Activated CD4-positive, alpha-beta T cell treated with anti-CD3 and anti-CD28 coated beads, Interleukin-2, amount 50 U/mL, for 1 hour (primary cell): ENCODE results near the gene NGEF.
"Not testable (repeated sequence)": the region's sequence is repeated elsewhere in the genome, so short reads cannot be mapped to it uniquely, and the experiment has no call there.

Source experiments
- DNase-seq: peaks from one replicate; pipeline ENCODE4 v3.0.0-alpha.2; 2020

NGEF gene

DNA sequence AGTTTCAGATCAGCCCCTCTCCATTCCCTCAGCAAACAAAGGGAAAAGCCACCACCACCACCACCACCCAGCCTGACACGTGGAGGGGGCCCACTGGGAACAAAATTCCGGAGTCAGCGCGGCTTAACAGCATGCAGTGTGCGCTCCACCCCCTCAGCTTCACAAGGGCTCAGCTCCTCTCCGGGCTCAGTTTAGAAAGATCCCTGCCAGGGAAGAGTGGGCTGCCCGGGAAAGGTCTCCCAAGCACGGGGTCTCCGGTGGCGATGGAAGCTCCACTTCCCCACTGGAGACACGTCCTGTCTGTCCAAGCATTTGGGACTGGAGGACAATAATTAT is 87.3 kb downstream of the NGEF start:
- DNase-seq, result no peak

DNA sequence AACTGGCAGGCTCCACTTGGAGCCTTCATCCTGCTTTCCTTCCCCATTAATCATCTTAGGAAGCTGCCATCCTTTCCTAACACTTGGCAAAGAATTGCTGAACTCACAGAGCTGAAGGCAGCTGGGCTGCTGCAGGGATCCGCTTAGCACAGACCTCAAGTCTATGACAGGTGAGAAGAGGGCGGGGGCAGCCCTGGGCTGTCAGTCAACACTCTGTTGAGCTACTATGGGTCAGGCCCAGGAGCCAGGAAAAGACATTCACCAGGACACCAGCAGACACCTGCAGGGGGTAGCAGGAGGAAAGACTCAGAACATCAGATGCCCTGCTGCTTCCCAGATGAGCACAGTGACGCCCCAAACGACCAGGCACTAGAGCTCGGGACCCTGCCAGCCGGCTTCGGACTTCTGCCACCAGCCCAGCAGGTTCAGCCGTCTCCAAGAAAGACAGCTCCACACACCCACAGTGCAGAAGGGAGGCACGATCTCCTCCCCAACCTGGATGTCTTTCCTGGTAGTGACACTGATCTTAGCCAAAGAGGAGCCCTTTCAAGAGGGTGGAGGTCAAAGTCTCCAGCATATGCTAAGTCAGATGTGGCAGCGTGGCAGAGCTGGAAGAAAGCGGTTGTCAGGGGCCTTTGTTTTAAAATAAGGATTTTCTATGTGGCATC is 87.8 kb downstream of the NGEF start:
- no peak for DNase-seq

DNA sequence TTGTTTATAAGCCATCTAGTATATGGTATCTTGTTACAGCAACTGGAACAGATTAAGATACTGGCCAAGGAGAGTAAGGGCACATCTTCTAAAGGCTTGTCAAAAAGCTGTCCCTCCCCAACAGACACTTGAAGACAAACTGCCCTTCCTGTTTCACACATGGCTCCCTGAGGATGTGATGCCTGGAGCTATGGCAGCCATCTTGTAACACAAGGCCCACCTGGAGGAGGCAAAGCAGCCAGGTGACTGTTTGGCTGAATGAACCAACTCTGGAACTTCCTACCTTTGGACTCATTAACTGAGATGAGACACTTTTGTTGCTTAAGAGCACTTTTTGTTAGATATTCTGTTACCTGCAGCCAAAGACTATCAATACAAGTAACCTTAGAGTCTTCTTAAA is 88.6 kb downstream of the NGEF start:
- no peak for DNase-seq

DNA sequence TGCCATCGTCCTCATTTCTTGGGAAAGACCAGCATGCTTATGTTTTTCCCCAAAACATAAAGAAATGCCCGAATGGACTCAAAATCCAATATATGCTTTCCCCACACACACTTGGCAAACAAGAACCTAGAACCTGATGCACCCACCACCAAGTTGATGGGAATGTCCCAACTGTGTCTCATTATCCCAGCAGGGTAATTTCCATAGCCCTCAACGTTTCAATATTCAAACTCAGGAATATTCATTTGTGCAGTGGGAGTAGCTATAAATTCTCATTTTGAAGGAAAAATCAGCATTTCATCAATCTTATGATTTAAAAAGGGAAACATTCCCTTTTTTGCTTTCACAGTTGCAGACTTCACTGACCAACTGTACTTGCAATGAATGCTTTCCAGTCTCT is 92.3 kb downstream of the NGEF start:
- DNase-seq, result no peak

DNA sequence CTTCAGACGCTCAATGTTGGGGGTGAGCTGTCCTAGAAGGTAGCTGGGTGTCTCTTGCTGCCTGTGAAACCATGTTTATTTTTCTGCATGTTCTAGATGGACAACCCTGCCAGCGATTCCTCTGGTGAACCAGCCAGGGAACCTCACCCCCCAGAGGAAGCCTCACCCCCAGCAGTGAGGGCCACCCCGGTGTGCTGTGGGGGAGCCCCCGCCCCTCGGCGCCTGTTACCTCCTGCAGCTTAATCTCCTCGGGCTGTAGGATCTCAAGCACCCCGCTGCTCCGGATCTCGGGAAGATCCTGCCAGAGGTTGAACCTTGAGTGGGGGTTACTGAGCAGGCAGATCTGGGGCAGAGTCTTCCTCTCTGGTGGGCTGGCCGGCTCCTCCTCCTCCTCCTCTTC is 93.0 kb downstream of the NGEF start:
- no peak for DNase-seq

DNA sequence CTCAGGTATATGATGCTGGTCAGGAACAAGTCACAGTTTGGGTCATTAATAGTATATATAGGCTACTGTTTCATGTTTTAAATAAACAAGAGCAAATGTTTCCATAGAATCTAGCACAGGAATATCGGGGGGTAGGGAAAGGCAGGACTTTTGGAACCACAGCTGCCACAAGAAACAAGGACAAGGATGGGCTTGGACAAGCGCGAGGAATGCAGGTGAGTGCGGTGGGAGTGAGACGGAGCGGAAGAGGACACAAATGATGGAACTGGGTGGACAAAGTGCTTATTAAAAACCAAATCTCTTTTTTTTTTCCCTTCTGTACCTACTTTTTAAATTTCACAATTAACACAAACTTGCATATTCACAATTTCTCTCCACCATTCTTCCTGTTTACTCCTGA is 93.9 kb downstream of the NGEF start:
- no peak for DNase-seq

DNA sequence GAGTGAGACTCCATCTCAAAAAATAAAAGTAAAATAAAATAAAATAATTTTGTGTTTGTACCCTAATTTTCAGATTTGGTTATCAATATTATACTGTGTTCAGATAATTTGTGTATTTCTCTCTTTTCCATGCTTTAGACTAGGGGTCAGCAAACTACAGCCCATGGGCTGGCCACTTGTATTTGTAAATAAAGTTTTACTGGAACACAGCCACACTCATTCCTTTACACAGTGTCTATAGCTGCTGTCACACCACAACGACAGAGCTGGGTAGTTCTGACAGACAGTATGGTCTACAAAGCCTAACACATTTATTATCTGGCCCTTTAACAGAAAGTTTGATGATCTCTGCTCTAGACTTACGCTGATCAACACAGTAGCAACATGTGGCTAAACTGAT is 99.2 kb downstream of the NGEF start:
- no peak for DNase-seq

DNA sequence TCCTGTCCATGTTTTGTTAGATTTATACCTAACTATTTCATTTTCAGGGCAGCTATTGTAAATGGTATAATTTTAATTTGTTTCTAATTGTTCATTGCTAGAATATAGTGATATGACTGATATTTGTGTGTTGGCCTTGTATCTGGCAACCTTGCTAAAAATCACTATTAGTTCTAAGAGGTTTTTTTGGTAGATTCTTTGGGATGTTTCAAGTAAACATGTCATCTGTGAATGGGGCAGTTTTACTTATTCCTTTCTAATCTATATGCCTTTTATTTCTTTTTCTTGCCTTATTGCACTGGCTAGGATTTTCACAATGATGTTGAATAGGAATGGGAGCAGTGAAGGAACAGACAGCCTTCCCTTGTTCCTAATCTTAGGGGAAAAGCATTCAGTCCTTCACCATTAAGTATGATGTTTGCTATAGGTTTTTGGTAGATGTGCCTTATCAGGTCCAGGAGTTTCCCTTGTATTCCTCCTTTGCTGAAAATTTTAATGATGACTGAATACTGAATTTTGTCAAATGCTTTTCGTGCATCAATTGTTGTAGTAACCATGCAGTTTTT is 101.3 kb downstream of the NGEF start:
- no peak for DNase-seq

DNA sequence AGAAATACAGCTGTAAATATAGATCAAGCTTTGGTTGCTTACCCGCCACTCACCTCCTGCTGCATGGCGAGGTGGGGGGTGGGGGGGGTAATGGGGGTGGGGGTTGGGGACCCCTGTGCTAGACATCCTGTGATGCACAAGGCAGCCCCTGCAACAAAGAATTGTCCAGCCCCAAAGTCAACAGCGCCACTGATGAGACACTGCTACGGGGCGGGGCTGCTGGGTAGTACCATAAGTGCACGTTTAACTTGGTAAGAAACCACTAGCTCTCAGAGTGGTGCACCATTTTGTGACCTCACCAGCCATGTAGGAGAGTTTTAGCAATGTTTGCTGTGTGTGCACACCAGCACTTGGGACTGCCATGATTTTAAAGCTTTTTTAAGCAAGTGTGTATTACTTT is 102.7 kb downstream of the NGEF start:
- DNase-seq, result no peak

DNA sequence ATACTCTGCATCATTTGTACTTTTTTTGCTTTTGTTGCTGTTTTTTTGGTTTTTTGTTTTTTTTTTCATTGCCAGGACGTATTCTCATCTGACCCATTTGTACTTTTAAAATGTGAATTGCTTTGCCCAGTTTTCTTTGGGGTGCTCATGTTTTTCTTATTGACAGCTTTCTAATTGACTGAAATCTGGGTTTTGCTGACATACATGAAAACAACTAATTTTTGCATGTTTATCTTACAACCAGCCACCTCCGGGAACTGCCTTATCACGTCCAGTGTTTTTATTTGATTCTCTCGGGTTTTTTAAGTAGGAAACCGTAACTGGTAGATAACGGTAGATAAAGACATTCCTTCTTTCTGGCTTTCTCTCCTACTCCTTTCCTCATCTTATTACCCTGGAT is 104.4 kb downstream of the NGEF start:
- no peak for DNase-seq

DNA sequence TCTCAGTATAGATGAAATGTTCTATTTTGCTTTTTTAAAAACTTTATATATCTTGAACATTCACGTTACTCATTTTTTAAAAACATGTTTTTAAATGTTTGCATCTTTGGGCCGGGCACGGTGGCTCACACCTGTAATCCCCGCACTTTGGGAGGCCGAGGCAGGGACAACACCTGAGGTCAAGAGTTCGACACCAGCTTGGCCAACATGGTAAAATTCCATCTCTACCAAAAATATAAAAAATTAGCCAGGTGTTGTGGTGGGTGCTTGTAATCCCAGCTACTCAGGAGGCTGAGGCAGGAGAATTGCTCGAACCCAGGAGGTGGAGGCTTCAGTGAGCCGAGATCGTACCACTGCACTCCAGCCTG is 105.4 kb downstream of the NGEF start:
- DNase-seq, result not testable (repeated sequence)

DNA sequence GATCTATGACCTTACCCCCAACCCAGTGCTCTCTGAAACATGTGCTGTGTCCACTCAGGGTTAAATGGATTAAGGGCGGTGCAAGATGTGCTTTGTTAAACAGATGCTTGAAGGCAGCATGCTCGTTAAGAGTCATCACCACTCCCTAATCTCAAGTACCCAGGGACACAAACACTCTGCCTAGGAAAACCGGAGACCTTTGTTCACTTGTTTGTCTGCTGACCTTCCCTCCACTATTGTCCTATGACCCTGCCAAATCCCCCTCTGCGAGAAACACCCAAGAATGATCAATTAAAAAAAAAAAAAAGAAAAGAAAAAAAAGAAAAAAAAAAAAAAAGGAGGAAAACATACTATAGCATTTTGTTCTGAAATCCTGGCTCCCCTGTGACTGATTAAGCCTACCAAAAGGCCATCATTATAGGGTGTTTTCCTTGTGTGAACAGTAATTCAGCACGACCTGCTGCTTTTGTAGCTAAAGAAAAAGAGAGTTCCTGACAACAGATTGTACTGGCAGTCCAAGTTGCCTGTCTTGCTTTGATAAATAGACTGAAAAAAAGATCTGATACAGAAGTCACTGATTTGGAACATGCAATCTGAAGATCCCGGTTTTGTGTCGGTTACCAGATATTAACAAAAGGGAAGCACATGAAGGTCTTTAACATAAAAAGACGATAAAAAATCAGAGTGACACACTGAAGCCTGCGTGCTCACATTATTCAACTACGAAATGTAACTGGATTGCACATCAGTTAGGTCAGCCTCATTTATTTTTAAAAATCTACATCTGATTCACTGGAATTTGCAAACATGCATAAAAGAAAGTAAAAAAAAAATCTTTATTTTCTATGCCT is 106.0 kb downstream of the NGEF start:
- not testable (repeated sequence) for DNase-seq

DNA sequence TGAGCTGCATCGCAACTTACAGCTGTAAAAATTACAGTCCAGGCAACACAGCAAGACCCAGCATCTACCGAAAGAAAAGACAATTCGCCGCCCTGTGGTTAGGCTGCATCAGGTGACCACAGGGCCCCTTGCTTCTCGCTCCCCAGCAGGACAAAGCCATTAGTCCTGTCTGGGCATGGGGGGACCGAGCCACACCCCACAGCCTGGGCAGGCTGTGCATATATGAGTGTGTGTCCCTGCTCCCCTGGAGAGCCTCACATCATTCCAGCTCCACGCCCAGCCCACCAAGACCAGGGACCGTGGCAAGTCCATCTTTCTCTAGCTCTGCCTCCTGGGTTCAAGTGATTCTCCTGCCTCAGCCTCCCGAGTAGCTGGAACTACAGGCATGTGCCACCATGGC is 109.1 kb downstream of the NGEF start:
- DNase-seq, result no peak

DNA sequence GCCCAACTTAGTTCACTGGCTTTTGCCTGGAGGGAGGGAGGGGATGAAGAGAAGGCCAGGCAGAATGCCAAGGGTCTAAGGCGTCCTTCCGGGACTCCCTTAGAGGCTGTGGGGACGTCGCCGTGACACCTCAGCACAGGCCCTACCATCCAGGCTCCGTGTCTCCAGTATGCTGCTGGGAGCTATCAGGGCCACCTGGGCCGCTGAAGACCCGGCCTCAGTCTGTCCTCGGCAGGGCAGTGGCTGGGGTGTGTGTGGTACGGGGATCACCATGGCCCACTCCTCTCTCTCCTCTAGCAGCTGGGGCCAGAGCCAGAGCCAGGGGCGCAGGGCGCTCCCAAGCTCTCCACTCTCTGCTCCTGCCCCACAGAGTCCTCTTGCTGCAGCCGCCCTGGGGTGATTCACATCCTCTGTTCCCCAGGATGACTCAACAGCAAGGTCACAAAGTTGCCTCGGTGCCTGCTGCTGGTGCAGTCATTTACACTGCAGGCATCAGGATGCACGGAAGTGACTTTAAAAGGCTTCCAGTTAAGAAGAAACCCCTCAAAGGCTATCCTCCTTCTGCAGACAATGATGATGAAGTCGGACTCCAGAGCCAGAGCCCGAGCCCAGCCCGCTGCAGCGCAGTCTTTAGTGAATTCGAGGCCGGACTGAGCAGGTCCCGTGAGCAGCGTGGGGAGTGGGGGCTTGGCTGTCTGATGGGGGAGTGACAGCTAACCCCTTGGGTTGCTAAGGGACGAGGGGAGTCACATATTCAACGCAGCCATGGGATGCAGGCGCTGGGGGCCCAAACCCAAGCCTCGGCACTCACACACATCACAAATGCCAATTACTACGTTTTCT is 111.1 kb downstream of the NGEF start:
- no peak for DNase-seq

DNA sequence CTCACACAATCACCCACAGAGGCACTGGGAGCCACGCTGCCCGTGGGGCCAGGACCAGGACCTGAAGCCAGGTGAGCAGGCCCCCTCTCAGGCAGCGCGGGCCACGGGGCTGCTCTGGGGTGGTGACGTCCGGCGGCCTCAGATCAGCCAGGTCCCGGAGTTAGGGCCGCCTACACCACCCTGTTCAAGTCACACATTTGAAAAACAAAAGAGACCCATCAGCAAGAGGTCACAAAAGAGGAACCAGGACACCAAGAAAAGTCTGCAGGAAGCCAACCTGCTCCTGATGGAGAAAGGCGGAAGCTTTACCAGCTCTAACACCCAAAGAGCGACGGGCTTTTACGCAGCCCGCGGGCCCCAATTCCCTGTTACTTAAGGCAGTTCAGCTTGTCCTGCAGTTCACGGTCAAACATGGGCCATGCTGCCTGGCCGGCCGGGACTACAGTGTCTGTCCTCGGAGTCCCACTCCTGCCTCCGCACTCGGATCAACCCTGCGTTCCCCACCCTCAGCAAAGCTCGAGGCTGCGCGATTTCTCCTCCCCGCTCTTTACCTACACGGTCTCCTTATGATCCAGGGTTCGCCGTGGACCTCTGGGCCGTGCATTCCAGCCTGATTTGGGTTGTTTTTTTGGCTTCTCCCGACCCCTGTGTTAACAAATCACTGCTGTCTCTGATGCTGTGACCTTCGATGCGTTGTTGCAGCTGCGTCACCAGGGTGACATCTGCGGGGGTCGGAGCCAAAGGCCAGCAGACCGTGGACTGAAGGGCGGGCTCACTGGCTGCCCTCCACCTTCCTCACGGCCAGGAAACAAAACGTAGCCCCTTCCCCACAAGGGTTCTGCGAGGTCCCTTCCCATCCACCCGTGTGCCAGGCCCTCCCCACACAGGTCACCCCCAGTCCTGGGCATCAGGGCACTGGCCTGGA is 112.0 kb downstream of the NGEF start:
- DNase-seq, result no peak

DNA sequence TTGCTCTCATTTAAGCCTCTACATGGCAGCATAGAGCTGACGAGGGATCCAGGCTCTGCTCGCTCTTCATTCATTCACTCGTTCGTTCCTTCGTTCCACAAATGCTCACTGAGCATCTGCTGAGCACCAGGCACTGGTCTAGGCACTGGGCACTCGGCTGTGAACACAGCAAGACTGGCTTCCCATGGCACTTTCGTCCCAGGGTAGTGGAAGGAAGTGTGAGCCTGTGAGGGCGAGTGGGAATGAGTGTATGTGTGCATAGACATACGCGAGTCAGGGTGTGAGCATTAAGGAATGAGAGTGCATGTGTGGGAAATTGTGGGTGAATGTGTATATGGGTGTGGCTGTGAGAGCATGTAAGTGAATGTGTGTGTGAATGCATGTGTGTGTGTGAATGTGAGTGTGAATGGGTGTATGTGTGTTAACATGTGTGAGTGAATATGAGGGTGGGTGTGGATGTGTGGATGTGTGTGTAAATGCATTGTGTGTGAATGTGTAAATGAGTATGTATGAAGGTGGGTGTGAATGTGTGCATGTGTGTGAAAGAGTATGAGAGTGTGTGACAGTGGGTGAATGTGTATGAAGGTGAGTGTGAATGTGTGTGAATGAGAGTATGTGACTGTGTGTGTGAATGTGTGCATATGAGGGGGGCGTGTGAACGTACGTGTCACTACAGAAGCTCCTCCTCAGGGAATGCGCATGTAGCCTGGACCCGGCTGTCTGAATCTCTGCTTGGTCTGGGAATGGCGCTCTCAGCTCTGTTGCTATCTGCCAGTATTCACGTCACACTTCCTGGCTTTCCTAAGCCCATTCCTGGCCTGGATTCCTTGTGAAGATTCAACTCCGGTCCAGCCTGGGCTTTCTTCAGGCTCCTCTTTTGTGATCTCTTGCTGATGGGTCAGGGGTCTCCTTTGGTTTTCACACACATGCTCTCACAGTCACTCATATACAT is 114.2 kb downstream of the NGEF start:
- no peak for DNase-seq

DNA sequence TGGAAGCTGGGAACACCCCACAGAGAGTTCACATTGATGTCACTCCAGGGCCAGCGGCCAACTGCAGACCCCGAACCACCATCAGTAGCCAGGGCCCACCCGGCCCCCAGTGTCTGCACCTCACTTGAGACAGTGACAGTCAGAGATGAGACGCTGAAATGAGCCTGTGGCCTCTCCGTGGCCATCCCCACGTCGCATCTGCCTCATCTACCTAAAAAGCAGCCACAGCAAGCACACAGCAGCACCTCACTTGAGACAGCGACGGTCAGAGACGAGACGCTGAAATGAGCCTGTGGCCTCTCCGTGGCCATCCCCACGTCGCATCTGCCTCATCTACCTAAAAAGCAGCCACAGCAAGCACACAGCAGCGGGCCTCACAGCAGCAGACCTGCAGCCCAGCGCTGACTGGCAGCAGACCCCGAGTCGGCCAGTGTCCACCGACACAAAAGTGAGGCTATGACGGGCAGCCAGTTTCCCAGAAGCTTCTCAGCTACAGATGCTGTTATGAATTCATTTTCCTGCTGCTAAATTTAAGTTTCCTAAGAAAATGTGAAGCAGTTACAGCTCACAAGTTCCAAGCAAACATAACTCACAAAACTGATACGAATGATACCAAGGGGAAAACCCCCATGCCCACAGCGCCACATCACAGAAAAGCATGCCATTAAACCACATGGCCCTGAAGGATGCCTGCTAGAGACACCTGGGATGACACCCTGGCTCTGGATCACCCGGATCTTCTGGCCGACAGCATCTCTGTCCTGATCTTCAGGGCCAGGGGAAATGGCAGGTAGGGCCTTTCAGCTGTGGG is 115.3 kb downstream of the NGEF start:
- DNase-seq, result no peak

DNA sequence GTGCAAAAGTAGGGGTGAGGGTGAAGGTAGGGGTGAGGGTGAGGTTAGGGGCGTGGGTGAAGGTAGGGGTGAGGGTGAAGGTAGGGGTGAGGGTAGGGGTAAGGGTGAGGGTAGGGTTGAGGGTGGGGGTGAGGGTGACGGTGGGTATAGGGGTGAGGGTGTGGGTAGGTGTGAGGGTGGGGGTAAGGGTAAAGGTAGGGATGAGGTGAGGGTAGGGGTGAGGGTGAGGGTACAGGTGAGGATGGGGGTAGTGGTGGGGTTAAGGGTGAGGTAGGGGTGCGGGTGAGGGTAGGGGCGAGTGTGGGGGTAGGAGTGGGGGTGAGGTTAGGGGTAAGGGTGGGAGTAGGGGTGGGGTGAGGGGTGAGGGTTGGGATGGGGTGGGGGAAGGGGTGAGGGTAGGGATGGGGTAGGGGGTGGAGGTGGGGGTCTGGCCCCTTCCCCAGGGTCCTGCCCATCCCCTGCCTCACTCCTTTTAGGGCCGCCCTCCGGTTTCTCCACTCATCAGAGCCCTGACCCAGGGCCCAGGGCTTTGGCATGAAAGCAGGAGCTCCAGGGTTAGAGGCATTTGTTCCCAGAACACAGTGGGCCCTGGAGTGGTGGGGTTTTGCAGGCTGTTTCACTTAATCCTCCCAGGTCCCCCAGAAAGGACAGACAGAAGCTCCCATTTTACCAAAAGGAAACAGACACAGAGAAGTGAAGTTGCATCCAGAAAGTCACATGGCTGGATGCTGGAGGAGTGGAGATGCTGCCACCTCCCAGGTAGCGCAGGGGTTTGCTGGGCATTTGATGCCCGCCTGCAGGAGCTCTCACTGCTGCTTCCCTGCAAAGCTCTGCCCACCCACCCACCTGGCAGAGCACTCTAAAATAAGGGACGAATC is 116.1 kb downstream of the NGEF start:
- DNase-seq, result no peak

DNA sequence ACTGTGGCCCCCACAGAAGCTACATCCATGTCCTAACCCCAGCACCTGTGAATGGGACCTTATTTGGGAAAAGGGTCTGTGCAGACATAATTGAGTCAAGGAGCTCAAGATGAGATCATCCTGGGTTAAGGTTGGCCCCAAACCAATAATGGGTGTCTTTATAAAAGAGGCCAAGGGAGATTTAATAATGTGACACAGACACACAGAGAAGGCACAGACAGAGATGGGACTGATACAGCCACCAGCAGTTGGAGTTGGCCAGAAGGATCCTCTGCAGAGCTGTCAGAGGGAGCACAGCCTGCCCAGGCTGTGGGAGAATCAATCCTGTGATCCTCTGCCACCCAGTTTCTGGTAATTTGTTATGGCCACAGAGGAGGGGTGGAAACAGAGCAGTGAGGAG is 116.9 kb downstream of the NGEF start:
- DNase-seq, result no peak
